Hepatocyte (in vitro differentiated cells): ENCODE results near the gene LRP3.
"Not testable (repeated sequence)": the region's sequence is repeated elsewhere in the genome, so short reads cannot be mapped to it uniquely, and the experiment has no call there.

Experiments used
- CTCF ChIP-seq: fragments of 200-600 bp; sonication (generic); IDR thresholded peaks from 2 replicates; pipeline ENCODE4 v1.5.1; 2016; ENCODE audit warnings: antibody characterized with exemption, mild to moderate bottlenecking; ENCODE audit not compliant: poor library complexity
- EZH2 ChIP-seq: fragments of 200-600 bp; sonication (generic); IDR thresholded peaks from 2 replicates; pipeline ENCODE4 v1.6.1; 2016; ENCODE audit warnings: antibody characterized with exemption, mild to moderate bottlenecking, borderline replicate concordance
- EZH2phosphoT487 ChIP-seq: fragments of 200-600 bp; sonication (generic); IDR thresholded peaks from one replicate; pipeline ENCODE4 v1.6.1; 2018; ENCODE audit warnings: antibody characterized with exemption, mild to moderate bottlenecking, low read depth, moderate library complexity; ENCODE audit not compliant: unreplicated experiment, severe bottlenecking

GRCh38 chr19:33152625-33153024, 41.5 kb upstream of the LRP3 start:
- not testable (repeated sequence) for TF ChIP-seq CTCF, EZH2, EZH2phosphoT487
